Measurements from ENCODE around the gene ST7.

ST7 gene

DNA sequence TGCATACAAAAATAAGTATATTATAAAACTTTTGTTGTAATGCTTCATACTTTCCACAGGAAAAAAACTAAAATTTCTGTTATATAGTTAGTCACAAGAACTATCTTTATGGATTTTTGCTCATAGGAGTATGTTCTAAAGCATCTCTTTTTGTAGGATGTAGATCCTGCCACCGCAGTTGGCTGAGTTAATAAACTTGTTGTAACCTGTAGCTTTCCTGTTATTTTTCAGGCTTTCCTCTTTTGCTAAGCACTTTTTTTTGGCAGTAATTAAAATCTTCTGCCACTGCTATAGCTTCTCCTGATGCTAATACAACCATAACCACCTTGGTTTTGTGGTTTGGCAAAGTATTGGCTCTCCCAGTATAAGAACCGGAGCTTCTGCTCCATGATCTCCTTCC, 309.2 kb downstream of the ST7 start:
- no peak for ATAC-seq
- TF ChIP-seq GLIS3 (CRISPR knock-in tag; IDR thresholded peaks at IDR 0.05) (no peak), ZNF8 (CRISPR knock-in tag; IDR thresholded peaks at IDR 0.05) (no peak), ZNF70 (CRISPR knock-in tag; IDR thresholded peaks at IDR 0.05) (no peak), CREB5 (CRISPR knock-in tag; IDR thresholded peaks at IDR 0.05; ENCODE audit: low read depth) (no peak), RARB (CRISPR knock-in tag; IDR thresholded peaks at IDR 0.05) (no peak), ZFP3 (CRISPR knock-in tag; IDR thresholded peaks at IDR 0.05) (no peak)
- TF ChIP-seq, protein P1, sequence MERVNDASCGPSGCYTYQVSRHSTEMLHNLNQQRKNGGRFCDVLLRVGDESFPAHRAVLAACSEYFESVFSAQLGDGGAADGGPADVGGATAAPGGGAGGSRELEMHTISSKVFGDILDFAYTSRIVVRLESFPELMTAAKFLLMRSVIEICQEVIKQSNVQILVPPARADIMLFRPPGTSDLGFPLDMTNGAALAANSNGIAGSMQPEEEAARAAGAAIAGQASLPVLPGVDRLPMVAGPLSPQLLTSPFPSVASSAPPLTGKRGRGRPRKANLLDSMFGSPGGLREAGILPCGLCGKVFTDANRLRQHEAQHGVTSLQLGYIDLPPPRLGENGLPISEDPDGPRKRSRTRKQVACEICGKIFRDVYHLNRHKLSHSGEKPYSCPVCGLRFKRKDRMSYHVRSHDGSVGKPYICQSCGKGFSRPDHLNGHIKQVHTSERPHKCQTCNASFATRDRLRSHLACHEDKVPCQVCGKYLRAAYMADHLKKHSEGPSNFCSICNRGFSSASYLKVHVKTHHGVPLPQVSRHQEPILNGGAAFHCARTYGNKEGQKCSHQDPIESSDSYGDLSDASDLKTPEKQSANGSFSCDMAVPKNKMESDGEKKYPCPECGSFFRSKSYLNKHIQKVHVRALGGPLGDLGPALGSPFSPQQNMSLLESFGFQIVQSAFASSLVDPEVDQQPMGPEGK (CRISPR knock-in tag; IDR thresholded peaks at IDR 0.05; ENCODE audit: borderline replicate concordance) = no peak
- TF ChIP-seq, protein P2, sequence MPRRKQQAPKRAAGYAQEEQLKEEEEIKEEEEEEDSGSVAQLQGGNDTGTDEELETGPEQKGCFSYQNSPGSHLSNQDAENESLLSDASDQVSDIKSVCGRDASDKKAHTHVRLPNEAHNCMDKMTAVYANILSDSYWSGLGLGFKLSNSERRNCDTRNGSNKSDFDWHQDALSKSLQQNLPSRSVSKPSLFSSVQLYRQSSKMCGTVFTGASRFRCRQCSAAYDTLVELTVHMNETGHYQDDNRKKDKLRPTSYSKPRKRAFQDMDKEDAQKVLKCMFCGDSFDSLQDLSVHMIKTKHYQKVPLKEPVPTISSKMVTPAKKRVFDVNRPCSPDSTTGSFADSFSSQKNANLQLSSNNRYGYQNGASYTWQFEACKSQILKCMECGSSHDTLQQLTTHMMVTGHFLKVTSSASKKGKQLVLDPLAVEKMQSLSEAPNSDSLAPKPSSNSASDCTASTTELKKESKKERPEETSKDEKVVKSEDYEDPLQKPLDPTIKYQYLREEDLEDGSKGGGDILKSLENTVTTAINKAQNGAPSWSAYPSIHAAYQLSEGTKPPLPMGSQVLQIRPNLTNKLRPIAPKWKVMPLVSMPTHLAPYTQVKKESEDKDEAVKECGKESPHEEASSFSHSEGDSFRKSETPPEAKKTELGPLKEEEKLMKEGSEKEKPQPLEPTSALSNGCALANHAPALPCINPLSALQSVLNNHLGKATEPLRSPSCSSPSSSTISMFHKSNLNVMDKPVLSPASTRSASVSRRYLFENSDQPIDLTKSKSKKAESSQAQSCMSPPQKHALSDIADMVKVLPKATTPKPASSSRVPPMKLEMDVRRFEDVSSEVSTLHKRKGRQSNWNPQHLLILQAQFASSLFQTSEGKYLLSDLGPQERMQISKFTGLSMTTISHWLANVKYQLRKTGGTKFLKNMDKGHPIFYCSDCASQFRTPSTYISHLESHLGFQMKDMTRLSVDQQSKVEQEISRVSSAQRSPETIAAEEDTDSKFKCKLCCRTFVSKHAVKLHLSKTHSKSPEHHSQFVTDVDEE (CRISPR knock-in tag; IDR thresholded peaks at IDR 0.05) = no peak
- TF ChIP-seq, protein P3, sequence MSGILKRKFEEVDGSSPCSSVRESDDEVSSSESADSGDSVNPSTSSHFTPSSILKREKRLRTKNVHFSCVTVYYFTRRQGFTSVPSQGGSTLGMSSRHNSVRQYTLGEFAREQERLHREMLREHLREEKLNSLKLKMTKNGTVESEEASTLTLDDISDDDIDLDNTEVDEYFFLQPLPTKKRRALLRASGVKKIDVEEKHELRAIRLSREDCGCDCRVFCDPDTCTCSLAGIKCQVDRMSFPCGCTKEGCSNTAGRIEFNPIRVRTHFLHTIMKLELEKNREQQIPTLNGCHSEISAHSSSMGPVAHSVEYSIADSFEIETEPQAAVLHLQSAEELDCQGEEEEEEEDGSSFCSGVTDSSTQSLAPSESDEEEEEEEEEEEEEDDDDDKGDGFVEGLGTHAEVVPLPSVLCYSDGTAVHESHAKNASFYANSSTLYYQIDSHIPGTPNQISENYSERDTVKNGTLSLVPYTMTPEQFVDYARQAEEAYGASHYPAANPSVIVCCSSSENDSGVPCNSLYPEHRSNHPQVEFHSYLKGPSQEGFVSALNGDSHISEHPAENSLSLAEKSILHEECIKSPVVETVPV (CRISPR knock-in tag; IDR thresholded peaks at IDR 0.05) = no peak
- TF ChIP-seq, protein P4, sequence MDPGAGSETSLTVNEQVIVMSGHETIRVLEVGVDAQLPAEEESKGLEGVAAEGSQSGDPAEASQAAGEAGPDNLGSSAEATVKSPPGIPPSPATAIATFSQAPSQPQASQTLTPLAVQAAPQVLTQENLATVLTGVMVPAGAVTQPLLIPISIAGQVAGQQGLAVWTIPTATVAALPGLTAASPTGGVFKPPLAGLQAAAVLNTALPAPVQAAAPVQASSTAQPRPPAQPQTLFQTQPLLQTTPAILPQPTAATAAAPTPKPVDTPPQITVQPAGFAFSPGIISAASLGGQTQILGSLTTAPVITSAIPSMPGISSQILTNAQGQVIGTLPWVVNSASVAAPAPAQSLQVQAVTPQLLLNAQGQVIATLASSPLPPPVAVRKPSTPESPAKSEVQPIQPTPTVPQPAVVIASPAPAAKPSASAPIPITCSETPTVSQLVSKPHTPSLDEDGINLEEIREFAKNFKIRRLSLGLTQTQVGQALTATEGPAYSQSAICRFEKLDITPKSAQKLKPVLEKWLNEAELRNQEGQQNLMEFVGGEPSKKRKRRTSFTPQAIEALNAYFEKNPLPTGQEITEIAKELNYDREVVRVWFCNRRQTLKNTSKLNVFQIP (CRISPR knock-in tag; IDR thresholded peaks at IDR 0.05; ENCODE audit: borderline replicate concordance, low read depth) = no peak

GRCh38 chr7:117264716-117265115, 311.4 kb downstream of the ST7 start:
- TF ChIP-seq ZFP3 (CRISPR knock-in tag; IDR thresholded peaks at IDR 0.05) (no peak), RARB (CRISPR knock-in tag; IDR thresholded peaks at IDR 0.05) (no peak), ZNF70 (CRISPR knock-in tag; IDR thresholded peaks at IDR 0.05) (no peak), CSDC2 (CRISPR knock-in tag; IDR thresholded peaks at IDR 0.05) (no peak), ZNF8 (CRISPR knock-in tag; IDR thresholded peaks at IDR 0.05) (no peak), ARNTL (CRISPR knock-in tag; IDR thresholded peaks at IDR 0.05; ENCODE audit: borderline replicate concordance, low read depth) (no peak), ISL1 (CRISPR knock-in tag; IDR thresholded peaks at IDR 0.05) (no peak), ESRRG (CRISPR knock-in tag; IDR thresholded peaks at IDR 0.05) (no peak), ZFP30 (CRISPR knock-in tag; IDR thresholded peaks at IDR 0.05) (no peak)
- TF ChIP-seq, protein P3 (CRISPR knock-in tag; IDR thresholded peaks at IDR 0.05) = no peak
- TF ChIP-seq, protein P4 (CRISPR knock-in tag; IDR thresholded peaks at IDR 0.05; ENCODE audit: borderline replicate concordance, low read depth) = no peak
- TF ChIP-seq, protein P2 (CRISPR knock-in tag; IDR thresholded peaks at IDR 0.05) = no peak
- ATAC-seq = no peak

Data from SK-N-SH treated with all-trans-retinoic acid at 6 μM for 48 hours (cell line).